PC-3 (cell line): ENCODE data around the gene TEC. TPM values are rescaled to one million over a fixed set of nuclear protein-coding genes. Genes with fewer than 3 reads are reported as not detected.
A peak's percentile ranks its signal among the peaks of the same experiment; 100 is the strongest.

Experiments used
- ATAC-seq: fragments of 200-7000 bp; cut with Tn5 transposase; 2 replicates; pipeline ENCODE4 v1.9.1; 2020; ENCODE audit warnings: mild to moderate bottlenecking, moderate library complexity
- BruUV-seq: library from RNA; stranded (reverse); fragments of 400-500 nt; replicated peaks from 2 replicates; lab custom pipeline; 2021; lab: Mats Ljungman, UMichigan
- CTCF ChIA-PET: fragments of 300-600 bp; sonication (Branson Sonifier 250); formaldehyde crosslinking; loops from one replicate; lab custom pipeline; 2022; ENCODE audit warnings: antibody characterized with exemption; lab: Charles Lee
- POLR2A ChIA-PET: fragments of 300-600 bp; sonication (Branson Sonifier 250); formaldehyde crosslinking; loops from one replicate; lab custom pipeline; 2022; ENCODE audit warnings: antibody characterized with exemption; ENCODE audit not compliant: unreplicated experiment; lab: Charles Lee
- DNase-seq: peaks from one replicate; pipeline ENCODE4 v3.0.0-alpha.2; 2015
- H2AFZ ChIP-seq: fragments of 300-600 bp; sonication (generic); 2 replicates; pipeline ENCODE4 v1.6.0; 2016; ENCODE audit warnings: antibody characterized with exemption, low read length
- H3F3A ChIP-seq: fragments of 300-600 bp; sonication (generic); one replicate; pipeline ENCODE4 v1.6.0; 2017; ENCODE audit warnings: antibody characterized with exemption, low read length, control low read depth, mild to moderate bottlenecking; ENCODE audit not compliant: unreplicated experiment
- H3K27ac ChIP-seq: fragments of 300-600 bp; sonication (generic); 2 replicates; pipeline ENCODE4 v1.5.1; 2016; ENCODE audit warnings: mild to moderate bottlenecking, low read length
- H3K27me3 ChIP-seq: fragments of 300-600 bp; sonication (generic); 2 replicates; pipeline ENCODE4 v1.6.1; 2016; ENCODE audit warnings: low read length, mixed read lengths
- H3K36me3 ChIP-seq: fragments of 300-600 bp; sonication (generic); 2 replicates; pipeline ENCODE4 v1.6.1; 2016; ENCODE audit warnings: low read depth, mixed run types, low read length, mixed read lengths
- H3K4me1 ChIP-seq: fragments of 300-600 bp; sonication (generic); 2 replicates; pipeline ENCODE4 v1.5.1; 2016; ENCODE audit warnings: low read length; ENCODE audit not compliant: insufficient read depth
- H3K4me2 ChIP-seq: fragments of 300-600 bp; sonication (generic); 2 replicates; pipeline ENCODE4 v1.6.0; 2016; ENCODE audit warnings: low read length
- H3K4me3 ChIP-seq: fragments of 300-600 bp; sonication (generic); 2 replicates; pipeline ENCODE4 v1.5.1; 2016; ENCODE audit warnings: mild to moderate bottlenecking, low read length, mixed read lengths
- H3K79me2 ChIP-seq: fragments of 300-600 bp; sonication (generic); 2 replicates; pipeline ENCODE4 v1.6.1; 2017; ENCODE audit warnings: low read length, mixed read lengths
- H3K9ac ChIP-seq: fragments of 300-600 bp; sonication (generic); 2 replicates; pipeline ENCODE4 v1.6.0; 2016; ENCODE audit warnings: mild to moderate bottlenecking, low read length
- H3K9me2 ChIP-seq: fragments of 300-600 bp; sonication (generic); replicated peaks from 2 replicates; pipeline ENCODE4 v1.6.1; 2016; ENCODE audit warnings: mixed run types, low read length, mixed read lengths
- H3K9me3 ChIP-seq: fragments of 300-600 bp; sonication (generic); 2 replicates; pipeline ENCODE4 v1.6.1; 2016; ENCODE audit warnings: low read length, mixed read lengths
- H4K20me1 ChIP-seq: fragments of 300-600 bp; sonication (generic); 2 replicates; pipeline ENCODE4 v1.6.1; 2016; ENCODE audit warnings: low read length, mixed read lengths
- EZH2 ChIP-seq: fragments of 300-600 bp; sonication (generic); IDR thresholded peaks from one replicate; pipeline ENCODE4 v1.6.1; 2017; ENCODE audit warnings: antibody characterized with exemption, mild to moderate bottlenecking, low read length; ENCODE audit not compliant: unreplicated experiment
- EZH2phosphoT487 ChIP-seq: fragments of 300-600 bp; sonication (generic); IDR thresholded peaks from 2 replicates; pipeline ENCODE4 v1.6.1; 2018; ENCODE audit warnings: mild to moderate bottlenecking, antibody characterized with exemption, low read length, borderline replicate concordance
- intact Hi-C: fragments of 100-400 bp; cut with micrococcal nuclease; formaldehyde crosslinking; loops from 2 replicates; pipeline ENCODE4 v1.9.0; 2023
- total RNA-seq: library from RNA; depleted of rRNA; stranded (reverse); fragments of >200 nt; gene quantifications from 2 replicates; pipeline ENCODE4 v1.2.3, GENCODE V29; 2014
- TF ChIP-seq, protein P1 (sequence below): fragments of 300-600 bp; sonication (generic); conservative IDR thresholded peaks from 2 replicates; pipeline ENCODE4 v1.5.1; 2017; ENCODE audit warnings: antibody characterized with exemption, low read depth, mild to moderate bottlenecking, low read length

Gene TEC
- total RNA-seq, 1 experiment from 2014 or later, result 10.4 TPM

DNA sequence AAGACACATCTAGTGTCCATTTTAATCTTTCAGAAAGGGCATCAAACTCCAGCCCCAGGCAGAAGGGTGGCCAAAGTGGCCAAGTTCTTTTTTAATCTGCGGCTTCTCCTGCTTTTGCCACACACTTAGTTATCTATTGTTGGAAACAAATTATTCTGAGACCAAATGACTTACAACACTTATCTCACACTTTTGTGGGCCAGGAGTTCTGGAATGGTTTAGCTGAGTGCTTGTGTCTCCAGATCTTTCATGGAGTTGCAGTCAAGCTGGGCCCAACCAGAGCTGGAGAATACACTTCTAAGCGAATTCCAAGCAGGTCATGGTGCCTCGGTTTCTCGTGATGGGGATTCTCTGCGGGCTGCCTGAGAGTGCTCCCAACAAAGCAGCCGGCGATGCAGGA, 139.5 kb downstream of the TEC start:
- Histone ChIP-seq H3K4me3 (no peak overlapping the region), H3K27ac (no peak overlapping the region), H3K36me3 (no peaks in the 10 kb centered on the region), H3K27me3 (no peaks in the 10 kb centered on the region), H3K9ac (no peak overlapping the region), H3K4me1 (peaks cover 30% of the 10 kb centered on the region), H3K9me3 (no peaks in the 10 kb centered on the region), H2AFZ (no peak overlapping the region), H3K79me2 (no peaks in the 10 kb centered on the region), H3K4me2 (no peak overlapping the region), H3F3A (no peaks in the 10 kb centered on the region), H3K9me2 (no peaks in the 10 kb centered on the region), H4K20me1 (no peaks in the 10 kb centered on the region)
- no TSS peak for BruUV-seq
- no peak for ATAC-seq
- intact Hi-C loops, result no loop called here
- CTCF ChIA-PET, result no interaction called here
- POLR2A ChIA-PET, result no interaction called here
- TF ChIP-seq EZH2phosphoT487, result no peak
- TF ChIP-seq, protein P1, sequence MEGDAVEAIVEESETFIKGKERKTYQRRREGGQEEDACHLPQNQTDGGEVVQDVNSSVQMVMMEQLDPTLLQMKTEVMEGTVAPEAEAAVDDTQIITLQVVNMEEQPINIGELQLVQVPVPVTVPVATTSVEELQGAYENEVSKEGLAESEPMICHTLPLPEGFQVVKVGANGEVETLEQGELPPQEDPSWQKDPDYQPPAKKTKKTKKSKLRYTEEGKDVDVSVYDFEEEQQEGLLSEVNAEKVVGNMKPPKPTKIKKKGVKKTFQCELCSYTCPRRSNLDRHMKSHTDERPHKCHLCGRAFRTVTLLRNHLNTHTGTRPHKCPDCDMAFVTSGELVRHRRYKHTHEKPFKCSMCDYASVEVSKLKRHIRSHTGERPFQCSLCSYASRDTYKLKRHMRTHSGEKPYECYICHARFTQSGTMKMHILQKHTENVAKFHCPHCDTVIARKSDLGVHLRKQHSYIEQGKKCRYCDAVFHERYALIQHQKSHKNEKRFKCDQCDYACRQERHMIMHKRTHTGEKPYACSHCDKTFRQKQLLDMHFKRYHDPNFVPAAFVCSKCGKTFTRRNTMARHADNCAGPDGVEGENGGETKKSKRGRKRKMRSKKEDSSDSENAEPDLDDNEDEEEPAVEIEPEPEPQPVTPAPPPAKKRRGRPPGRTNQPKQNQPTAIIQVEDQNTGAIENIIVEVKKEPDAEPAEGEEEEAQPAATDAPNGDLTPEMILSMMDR, result no peak
- TF ChIP-seq EZH2, result no peak
- DNase-seq, result no peak

DNA sequence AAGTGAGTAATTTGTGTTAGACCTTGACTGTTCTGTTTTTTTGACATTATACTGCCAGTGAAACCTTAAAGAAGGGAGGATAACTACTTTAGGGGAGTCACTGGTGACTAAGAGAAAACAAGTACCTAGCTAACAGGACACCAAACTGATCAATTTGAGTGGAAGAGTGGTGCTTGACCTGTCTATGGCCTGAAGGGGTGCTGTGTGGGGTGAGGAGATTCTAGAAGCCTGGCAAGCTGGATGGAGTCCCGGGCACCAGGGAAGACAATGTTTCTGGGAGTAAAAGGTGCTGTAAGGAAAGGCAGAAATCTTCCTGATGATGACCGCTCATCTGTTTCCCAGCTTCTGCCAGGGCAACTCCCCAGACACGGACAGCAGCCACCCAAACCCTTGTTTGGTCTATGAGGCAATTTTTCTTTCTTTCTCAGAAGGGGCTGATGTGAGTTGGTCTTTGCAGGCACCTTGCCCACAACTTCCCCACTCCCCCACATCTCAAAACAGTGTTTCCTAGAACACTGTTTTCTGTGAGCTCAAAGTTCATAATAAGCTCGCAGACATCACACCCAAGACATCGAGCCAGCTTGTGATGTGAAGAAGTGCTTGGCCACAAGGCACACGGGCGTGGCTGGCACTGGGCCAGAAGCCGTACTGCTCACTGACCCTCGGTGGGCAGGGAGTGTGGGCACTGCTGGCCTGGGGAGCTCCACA, 140.2 kb downstream of the TEC start:
- no peak overlapping the region for H3K27ac ChIP-seq
- CTCF ChIA-PET, result no interaction called here
- no peaks in the 10 kb centered on the region for H3K36me3 ChIP-seq
- ATAC-seq (no peak), DNase-seq (peak; percentile 3)
- H3F3A ChIP-seq, result no peaks in the 10 kb centered on the region
- 0 out of 2 replicates have a peak overlapping the region, but pooled peaks have one; percentile 16 for H3K4me2 ChIP-seq
- no peaks in the 10 kb centered on the region for H3K79me2 ChIP-seq
- peaks cover 30% of the 10 kb centered on the region for H3K4me1 ChIP-seq
- no peak overlapping the region for H3K9ac ChIP-seq
- no peaks in the 10 kb centered on the region for H4K20me1 ChIP-seq
- POLR2A ChIA-PET, result no interaction called here
- H3K9me2 ChIP-seq, result no peaks in the 10 kb centered on the region
- intact Hi-C loops, result loop anchor here (5.0 kb wide), 1 partner anchor 138 kb away; the partner anchor contains the start of gene TEC
- H3K4me3 ChIP-seq, result no peak overlapping the region
- H3K9me3 ChIP-seq, result no peaks in the 10 kb centered on the region
- TF ChIP-seq, protein P1, result peak; percentile 23; the same call in 1 of the 2 replicates
- TF ChIP-seq EZH2phosphoT487, result no peak
- H3K27me3 ChIP-seq, result no peaks in the 10 kb centered on the region
- no peak overlapping the region for H2AFZ ChIP-seq
- no TSS peak for BruUV-seq

DNA sequence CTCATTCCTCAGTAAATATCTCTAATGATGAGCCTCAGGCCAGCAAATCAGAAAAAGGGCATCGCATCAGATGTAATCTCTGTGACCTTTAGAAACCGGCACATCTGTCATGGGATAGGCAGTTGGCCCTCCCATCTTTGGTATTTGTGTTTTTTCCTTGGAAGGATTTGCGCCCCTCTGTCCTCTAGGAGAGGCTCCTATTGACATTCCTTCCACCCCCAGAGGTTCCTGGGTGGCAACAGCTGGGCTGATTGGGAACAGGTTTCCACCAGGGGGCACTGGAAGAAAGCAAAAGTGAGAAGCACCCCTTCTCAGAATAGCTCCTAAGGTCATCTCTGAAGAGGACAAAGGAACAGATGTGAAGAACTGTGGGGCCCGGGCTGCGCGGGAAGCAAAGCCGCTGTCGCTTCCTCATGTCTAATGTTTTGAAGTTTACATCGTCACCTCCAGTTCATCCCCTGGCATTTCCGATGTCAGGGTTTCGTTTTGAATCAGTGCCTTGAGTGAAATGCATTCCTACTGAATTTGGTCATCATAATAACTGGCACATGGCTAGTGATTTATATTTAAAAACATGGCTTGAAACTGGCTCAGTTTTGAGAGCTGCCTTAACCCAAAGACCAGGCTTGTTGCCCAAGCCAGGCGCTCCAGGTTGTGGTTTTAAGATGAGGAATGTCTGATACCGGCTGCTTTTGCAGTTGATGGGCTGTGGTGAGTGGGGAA, 141.8 kb downstream of the TEC start:
- intact Hi-C loops, result loop anchor here (5.0 kb wide), 1 partner anchor 139 kb away; the partner anchor contains the start of gene TEC
- peak overlapping the region; percentile 76 for H3K4me2 ChIP-seq
- H3K9ac ChIP-seq, result no peak overlapping the region
- ATAC-seq (peak; percentile 91), DNase-seq (peak; percentile 91)
- ChIA-PET POLR2A (interaction anchor here (0.6 to 0.7 kb wide), 2 partner anchors 13 to 110 kb away, joined by 3 to 6 read pairs; no protein-coding TSS in a partner anchor), CTCF (interaction anchor here (1.1 to 1.2 kb wide), 3 partner anchors 18 to 151 kb away, joined by 3 to 4 read pairs (median 3); no protein-coding TSS in a partner anchor)
- H2AFZ ChIP-seq, result peak overlapping the region; percentile 37
- H3K79me2 ChIP-seq, result no peaks in the 10 kb centered on the region
- H3K36me3 ChIP-seq, result no peaks in the 10 kb centered on the region
- H4K20me1 ChIP-seq, result no peaks in the 10 kb centered on the region
- H3K9me3 ChIP-seq, result no peaks in the 10 kb centered on the region
- peak overlapping the region; percentile 31 for H3K27ac ChIP-seq
- no TSS peak for BruUV-seq
- H3K4me1 ChIP-seq, result peaks cover 30% of the 10 kb centered on the region
- no peaks in the 10 kb centered on the region for H3K9me2 ChIP-seq
- peak overlapping the region; percentile 37 for H3K4me3 ChIP-seq
- no peaks in the 10 kb centered on the region for H3F3A ChIP-seq
- no peaks in the 10 kb centered on the region for H3K27me3 ChIP-seq
- TF ChIP-seq EZH2, result no peak
- TF ChIP-seq, protein P1, result peak; percentile 75
- no peak for TF ChIP-seq EZH2phosphoT487
